GM23338 (cell line): ENCODE results near the gene NCF4. TPM values are rescaled to one million over a fixed set of nuclear protein-coding genes. Genes with fewer than 3 reads are reported as not detected.

Source experiments
- ATAC-seq: fragments of 200-7000 bp; cut with Tn5 transposase; 3 replicates; pipeline ENCODE4 v1.9.1; 2020
- DNase-seq: peaks from one replicate; pipeline ENCODE4 v3.0.0-alpha.2; 2015; ENCODE audit warnings: low spot score
- H2AFZ ChIP-seq: fragments of 200-600 bp; sonication (generic); 2 replicates; pipeline ENCODE4 v1.8.0; 2016; ENCODE audit warnings: antibody characterized with exemption, mild to moderate bottlenecking, moderate library complexity
- H3F3A ChIP-seq: fragments of 200-600 bp; sonication (generic); replicated peaks from 2 replicates; pipeline ENCODE4 v1.8.0; 2017; ENCODE audit warnings: antibody characterized with exemption, mixed run types, low read depth
- H3K27ac ChIP-seq: fragments of 200-600 bp; sonication (generic); 2 replicates; pipeline ENCODE4 v1.6.1; 2016; ENCODE audit warnings: low read depth
- H3K27me3 ChIP-seq: fragments of 200-600 bp; sonication (generic); 2 replicates; pipeline ENCODE4 v1.8.0; 2016; ENCODE audit warnings: mild to moderate bottlenecking, mixed run types, moderate library complexity; ENCODE audit not compliant: insufficient read depth
- H3K36me3 ChIP-seq: fragments of 200-600 bp; sonication (generic); 2 replicates; pipeline ENCODE4 v1.8.0; 2016; ENCODE audit warnings: mild to moderate bottlenecking; ENCODE audit not compliant: insufficient read depth
- H3K4me1 ChIP-seq: fragments of 200-600 bp; sonication (generic); 2 replicates; pipeline ENCODE4 v1.8.0; 2016; ENCODE audit warnings: mild to moderate bottlenecking, moderate library complexity; ENCODE audit not compliant: insufficient read depth
- H3K4me2 ChIP-seq: fragments of 200-600 bp; sonication (generic); 2 replicates; pipeline ENCODE4 v1.7.1; 2017; ENCODE audit warnings: mixed run types
- H3K4me3 ChIP-seq: fragments of 200-600 bp; sonication (generic); 2 replicates; pipeline ENCODE4 v1.6.1; 2016; ENCODE audit warnings: mixed run types
- H3K79me2 ChIP-seq: fragments of 200-600 bp; sonication (generic); replicated peaks from 2 replicates; pipeline ENCODE4 v1.8.0; 2017; ENCODE audit warnings: mild to moderate bottlenecking; ENCODE audit not compliant: insufficient read depth
- H3K9me2 ChIP-seq: fragments of 200-600 bp; sonication (generic); 2 replicates; pipeline ENCODE4 v1.8.0; 2017; ENCODE audit not compliant: insufficient read depth
- H4K20me1 ChIP-seq: fragments of 200-600 bp; sonication (generic); replicated peaks from 2 replicates; pipeline ENCODE4 v1.8.0; 2017; ENCODE audit warnings: mild to moderate bottlenecking; ENCODE audit not compliant: insufficient read depth
- H3K27ac Mint-ChIP-seq: 2 replicates; pipeline ENCODE4 v1.8.0; 2020; ENCODE audit warnings: inconsistent platforms, mild to moderate bottlenecking, moderate library complexity, mixed read lengths
- H3K27me3 Mint-ChIP-seq: 3 replicates; pipeline ENCODE4 v1.8.0; 2022; ENCODE audit warnings: low read depth, mild to moderate bottlenecking, moderate library complexity, mixed read lengths, inconsistent platforms; ENCODE audit not compliant: insufficient read depth, poor library complexity
- H3K36me3 Mint-ChIP-seq: 3 replicates; pipeline ENCODE4 v1.8.0; 2021; ENCODE audit warnings: low read depth, mild to moderate bottlenecking, inconsistent platforms, moderate library complexity, mixed read lengths
- H3K4me1 Mint-ChIP-seq: 3 replicates; pipeline ENCODE4 v1.8.0; 2020; ENCODE audit warnings: mild to moderate bottlenecking, inconsistent platforms, mixed read lengths
- H3K4me3 Mint-ChIP-seq: 3 replicates; pipeline ENCODE4 v1.8.0; 2021; ENCODE audit warnings: moderate library complexity, mild to moderate bottlenecking, inconsistent platforms, mixed read lengths
- H3K9me3 Mint-ChIP-seq: 3 replicates; pipeline ENCODE4 v1.8.0; 2020; ENCODE audit warnings: moderate library complexity, mild to moderate bottlenecking, inconsistent platforms, mixed read lengths
- EZH2 ChIP-seq: fragments of 200-600 bp; sonication (generic); IDR thresholded peaks from one replicate; pipeline ENCODE4 v1.8.0; 2017; ENCODE audit warnings: antibody characterized with exemption, mild to moderate bottlenecking, low read depth; ENCODE audit not compliant: unreplicated experiment
- POLR2AphosphoS5 ChIP-seq: IDR thresholded peaks from 2 replicates; pipeline ENCODE4 v1.6.1; 2016; ENCODE audit warnings: antibody characterized with exemption, low read depth
- STAT1 ChIP-seq: IDR thresholded peaks from one replicate; pipeline ENCODE4 v1.6.1; 2016; ENCODE audit warnings: antibody characterized with exemption; ENCODE audit not compliant: unreplicated experiment
- polyA plus RNA-seq: library from polyadenylated mRNA; unstranded; fragments of >200 nt; fragmentation: Nextera tagmentation; extraction: Ambion mirVana; gene quantifications from 2 replicates; pipeline ENCODE4 v1.2.1, GENCODE V29; 2016
- total RNA-seq: library from RNA; depleted of rRNA; stranded (reverse); fragments of >200 nt; shearing (Covaris generic); gene quantifications from 2 replicates; pipeline ENCODE4 v1.2.3, GENCODE V29; 2014
- TF ChIP-seq, protein P1 (sequence below): IDR thresholded peaks from one replicate; pipeline ENCODE4 v1.6.1; 2018; ENCODE audit warnings: antibody characterized with exemption; ENCODE audit not compliant: unreplicated experiment
- TF ChIP-seq, protein P2 (sequence below): IDR thresholded peaks from 2 replicates; pipeline ENCODE4 v1.6.1; 2016; ENCODE audit warnings: antibody characterized with exemption
- TF ChIP-seq, protein P3 (sequence below), 2 experiments: fragments of 200-600 bp in 1 of 2; sonication (generic) in 1 of 2; conservative IDR thresholded peaks; 2 replicates each; pipeline versions ENCODE4 v1.5.1 to v1.6.1; 2016 to 2017; ENCODE audit warnings: antibody characterized with exemption in 2 of 2, low read depth in 2 of 2, mild to moderate bottlenecking in 2 of 2, moderate library complexity in 1 of 2

NCF4 gene
- total and polyA plus RNA-seq, 2 experiments from 2014 or later, result not detected

DNA sequence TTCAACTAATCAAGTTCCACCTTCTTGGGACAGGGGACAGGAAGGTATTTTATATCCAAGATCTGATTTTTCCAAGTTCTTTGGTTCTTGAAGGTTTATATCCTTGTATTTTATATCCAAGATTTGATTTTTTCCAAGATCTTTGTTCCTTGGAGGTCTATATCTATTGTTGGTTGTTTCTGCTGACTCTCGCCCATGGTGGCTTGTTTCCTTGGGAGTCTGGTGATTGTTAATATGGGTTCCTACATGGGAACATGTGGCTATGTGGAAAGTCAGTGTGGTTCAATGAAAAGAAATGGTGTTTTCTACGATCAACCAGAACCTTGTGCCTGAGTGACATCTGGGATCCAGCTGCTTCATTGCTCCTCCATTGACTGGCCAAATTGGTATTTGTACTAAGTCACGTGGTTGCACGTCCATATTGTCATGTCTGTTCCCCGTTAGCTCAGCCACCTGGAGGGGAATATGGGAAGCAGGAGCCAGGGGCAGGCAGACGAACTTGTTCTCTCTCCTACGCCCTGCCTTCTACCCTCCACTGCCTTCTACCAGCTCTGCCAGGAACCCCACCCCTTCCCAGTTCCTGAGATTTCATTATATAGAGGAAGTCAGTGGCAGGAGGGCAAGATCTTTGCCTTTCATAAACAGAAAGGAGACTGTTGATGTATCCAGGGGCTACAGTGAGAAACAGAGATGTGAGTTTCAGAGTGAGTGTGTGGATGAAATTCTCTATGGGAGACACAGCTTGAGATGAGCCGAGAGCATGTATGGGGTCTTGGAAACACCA is 41.5 kb downstream of the NCF4 start (continued):
- TF ChIP-seq, protein P1, sequence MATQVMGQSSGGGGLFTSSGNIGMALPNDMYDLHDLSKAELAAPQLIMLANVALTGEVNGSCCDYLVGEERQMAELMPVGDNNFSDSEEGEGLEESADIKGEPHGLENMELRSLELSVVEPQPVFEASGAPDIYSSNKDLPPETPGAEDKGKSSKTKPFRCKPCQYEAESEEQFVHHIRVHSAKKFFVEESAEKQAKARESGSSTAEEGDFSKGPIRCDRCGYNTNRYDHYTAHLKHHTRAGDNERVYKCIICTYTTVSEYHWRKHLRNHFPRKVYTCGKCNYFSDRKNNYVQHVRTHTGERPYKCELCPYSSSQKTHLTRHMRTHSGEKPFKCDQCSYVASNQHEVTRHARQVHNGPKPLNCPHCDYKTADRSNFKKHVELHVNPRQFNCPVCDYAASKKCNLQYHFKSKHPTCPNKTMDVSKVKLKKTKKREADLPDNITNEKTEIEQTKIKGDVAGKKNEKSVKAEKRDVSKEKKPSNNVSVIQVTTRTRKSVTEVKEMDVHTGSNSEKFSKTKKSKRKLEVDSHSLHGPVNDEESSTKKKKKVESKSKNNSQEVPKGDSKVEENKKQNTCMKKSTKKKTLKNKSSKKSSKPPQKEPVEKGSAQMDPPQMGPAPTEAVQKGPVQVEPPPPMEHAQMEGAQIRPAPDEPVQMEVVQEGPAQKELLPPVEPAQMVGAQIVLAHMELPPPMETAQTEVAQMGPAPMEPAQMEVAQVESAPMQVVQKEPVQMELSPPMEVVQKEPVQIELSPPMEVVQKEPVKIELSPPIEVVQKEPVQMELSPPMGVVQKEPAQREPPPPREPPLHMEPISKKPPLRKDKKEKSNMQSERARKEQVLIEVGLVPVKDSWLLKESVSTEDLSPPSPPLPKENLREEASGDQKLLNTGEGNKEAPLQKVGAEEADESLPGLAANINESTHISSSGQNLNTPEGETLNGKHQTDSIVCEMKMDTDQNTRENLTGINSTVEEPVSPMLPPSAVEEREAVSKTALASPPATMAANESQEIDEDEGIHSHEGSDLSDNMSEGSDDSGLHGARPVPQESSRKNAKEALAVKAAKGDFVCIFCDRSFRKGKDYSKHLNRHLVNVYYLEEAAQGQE, result no peak
- TF ChIP-seq, protein P2, sequence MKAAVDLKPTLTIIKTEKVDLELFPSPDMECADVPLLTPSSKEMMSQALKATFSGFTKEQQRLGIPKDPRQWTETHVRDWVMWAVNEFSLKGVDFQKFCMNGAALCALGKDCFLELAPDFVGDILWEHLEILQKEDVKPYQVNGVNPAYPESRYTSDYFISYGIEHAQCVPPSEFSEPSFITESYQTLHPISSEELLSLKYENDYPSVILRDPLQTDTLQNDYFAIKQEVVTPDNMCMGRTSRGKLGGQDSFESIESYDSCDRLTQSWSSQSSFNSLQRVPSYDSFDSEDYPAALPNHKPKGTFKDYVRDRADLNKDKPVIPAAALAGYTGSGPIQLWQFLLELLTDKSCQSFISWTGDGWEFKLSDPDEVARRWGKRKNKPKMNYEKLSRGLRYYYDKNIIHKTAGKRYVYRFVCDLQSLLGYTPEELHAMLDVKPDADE, result no peak
- no peak for TF ChIP-seq EZH2
- TF ChIP-seq STAT1, result no peak
- TF ChIP-seq POLR2AphosphoS5, result no peak

DNA sequence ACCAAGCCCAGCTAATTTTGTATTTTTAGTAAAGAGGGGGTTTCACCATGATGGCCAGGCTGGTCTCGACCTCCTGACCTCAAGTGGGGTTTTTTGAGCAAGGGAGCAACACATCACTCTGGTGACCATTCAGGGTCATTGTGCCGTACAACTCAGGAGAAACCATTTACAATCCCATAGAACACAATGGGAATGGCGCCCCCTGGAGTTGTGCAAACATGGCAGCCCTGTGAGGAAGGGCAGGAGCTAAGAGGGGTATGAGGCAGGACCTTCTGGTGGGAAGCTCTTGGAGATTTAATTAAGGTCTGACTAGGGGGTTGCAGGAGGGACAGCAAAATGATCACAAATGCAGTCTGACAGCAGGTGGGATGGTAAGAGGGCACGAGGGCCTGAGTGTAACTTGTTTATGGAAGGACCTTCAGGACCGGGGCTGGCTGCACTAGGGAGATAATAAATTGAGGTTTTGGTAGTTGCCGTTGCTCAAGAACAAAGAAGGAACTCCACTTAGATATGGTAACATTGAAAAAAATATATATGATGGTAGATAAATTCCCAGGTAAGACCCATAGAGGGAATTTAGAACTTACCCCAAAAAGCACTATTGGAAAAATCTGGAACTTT is 43.6 kb downstream of the NCF4 start:
- H3K4me2 ChIP-seq, result no peak overlapping the region
- H3K27me3 ChIP-seq, result peaks cover 6% of the 10 kb centered on the region; the same call in 1 of the 2 replicates
- peaks cover 20% of the 10 kb centered on the region for H3K4me1 Mint-ChIP-seq
- no peaks in the 10 kb centered on the region for H3K79me2 ChIP-seq
- no peak overlapping the region for H3K4me3 ChIP-seq
- no peaks in the 10 kb centered on the region for H3K36me3 ChIP-seq
- ATAC-seq, result no peak
- no peak overlapping the region for H3K4me3 Mint-ChIP-seq
- H3K27ac Mint-ChIP-seq, result no peak overlapping the region
- H3K9me3 Mint-ChIP-seq, result peaks cover 14% of the 10 kb centered on the region; the same call in 2 of the 3 replicates
- H3K9me2 ChIP-seq, result peaks cover 30% of the 10 kb centered on the region
- H3K4me1 ChIP-seq, result peaks cover 11% of the 10 kb centered on the region; the same call in 1 of the 2 replicates
- no peaks in the 10 kb centered on the region for H3F3A ChIP-seq
- peaks cover 27% of the 10 kb centered on the region for H3K27me3 Mint-ChIP-seq
- H4K20me1 ChIP-seq, result no peaks in the 10 kb centered on the region
- no peak overlapping the region for H3K27ac ChIP-seq
- H3K36me3 Mint-ChIP-seq, result peaks cover 17% of the 10 kb centered on the region
- no peak overlapping the region for H2AFZ ChIP-seq
- no peak for DNase-seq
- TF ChIP-seq, protein P3, sequence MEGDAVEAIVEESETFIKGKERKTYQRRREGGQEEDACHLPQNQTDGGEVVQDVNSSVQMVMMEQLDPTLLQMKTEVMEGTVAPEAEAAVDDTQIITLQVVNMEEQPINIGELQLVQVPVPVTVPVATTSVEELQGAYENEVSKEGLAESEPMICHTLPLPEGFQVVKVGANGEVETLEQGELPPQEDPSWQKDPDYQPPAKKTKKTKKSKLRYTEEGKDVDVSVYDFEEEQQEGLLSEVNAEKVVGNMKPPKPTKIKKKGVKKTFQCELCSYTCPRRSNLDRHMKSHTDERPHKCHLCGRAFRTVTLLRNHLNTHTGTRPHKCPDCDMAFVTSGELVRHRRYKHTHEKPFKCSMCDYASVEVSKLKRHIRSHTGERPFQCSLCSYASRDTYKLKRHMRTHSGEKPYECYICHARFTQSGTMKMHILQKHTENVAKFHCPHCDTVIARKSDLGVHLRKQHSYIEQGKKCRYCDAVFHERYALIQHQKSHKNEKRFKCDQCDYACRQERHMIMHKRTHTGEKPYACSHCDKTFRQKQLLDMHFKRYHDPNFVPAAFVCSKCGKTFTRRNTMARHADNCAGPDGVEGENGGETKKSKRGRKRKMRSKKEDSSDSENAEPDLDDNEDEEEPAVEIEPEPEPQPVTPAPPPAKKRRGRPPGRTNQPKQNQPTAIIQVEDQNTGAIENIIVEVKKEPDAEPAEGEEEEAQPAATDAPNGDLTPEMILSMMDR (conservative IDR thresholded peaks at IDR 0.05; ENCODE audit: low read depth in 2 of 2), result peak; percentile 36 to 53
- no peak for TF ChIP-seq EZH2
